H1 (cell line): ENCODE data around the gene BACE1. TPM values are rescaled to one million over a fixed set of nuclear protein-coding genes. Genes with fewer than 3 reads are reported as not detected.

Source experiments
- CTCF ChIA-PET: fragments of 300-600 bp; sonication (Branson Sonifier 250); formaldehyde crosslinking; loops from one replicate; lab custom pipeline; 2021; ENCODE audit not compliant: partially characterized antibody; lab: Charles Lee
- POLR2A ChIA-PET: fragments of 300-600 bp; sonication (Branson Sonifier 250); formaldehyde crosslinking; loops from one replicate; lab custom pipeline; 2021; ENCODE audit warnings: inconsistent platforms; ENCODE audit not compliant: partially characterized antibody; lab: Charles Lee
- DNase-seq, 2 experiments: peaks; one replicate each; pipeline versions ENCODE4 v3.0.0 to v3.0.0-alpha.2; 2010 to 2022; ENCODE audit warnings: low spot score in 2 of 2, low read depth in 1 of 2, mixed read lengths in 1 of 2
- FAIRE-seq: peaks from 2 replicates; lab custom pipeline; 2011; peaks lifted over from hg19 to GRCh38; lab: Jason Lieb, UNC
- H2AFZ ChIP-seq: 2 replicates; pipeline ENCODE4 v1.8.1; 2012; ENCODE audit warnings: low read length, inconsistent platforms
- H2AK5ac ChIP-seq: 2 replicates; pipeline ENCODE4 v1.6.1; 2013; ENCODE audit warnings: low read depth, low read length
- H2BK120ac ChIP-seq: replicated peaks from 2 replicates; pipeline ENCODE3; 2013; ENCODE audit warnings: low read depth, low read length, inconsistent platforms
- H2BK12ac ChIP-seq: 2 replicates; pipeline ENCODE4 v1.6.1; 2013; ENCODE audit warnings: low read depth, low read length
- H2BK15ac ChIP-seq: 2 replicates; pipeline ENCODE4 v1.6.1; 2013; ENCODE audit warnings: low read length
- H2BK20ac ChIP-seq: 2 replicates; pipeline ENCODE4 v1.6.1; 2013; ENCODE audit warnings: low read length
- H2BK5ac ChIP-seq: 2 replicates; pipeline ENCODE4 v1.6.1; 2013; ENCODE audit warnings: low read depth, low read length
- H3K14ac ChIP-seq: 2 replicates; pipeline ENCODE4 v1.6.1; 2013; ENCODE audit warnings: inconsistent platforms; ENCODE audit not compliant: insufficient read length
- H3K18ac ChIP-seq: 2 replicates; pipeline ENCODE4 v1.6.1; 2013; ENCODE audit warnings: low read length; ENCODE audit errors: extremely low read depth
- H3K23ac ChIP-seq: 2 replicates; pipeline ENCODE4 v1.6.1; 2013; ENCODE audit warnings: inconsistent platforms; ENCODE audit not compliant: insufficient read length
- H3K23me2 ChIP-seq: 2 replicates; pipeline ENCODE4 v1.6.1; 2013; ENCODE audit warnings: low read depth, low read length
- H3K27ac ChIP-seq: 2 replicates; pipeline ENCODE4 v1.6.1; 2011; ENCODE audit warnings: low read depth, low read length, inconsistent platforms
- H3K27me3 ChIP-seq, 4 experiments: replicated peaks in 1 of 4; 1 replicate in 1 of 4; 2 replicates in 3 of 4; pipeline versions ENCODE4 v1.6.1 to v1.8.1; 2011 to 2013; ENCODE audit warnings: low read length in 3 of 4, mild to moderate bottlenecking in 3 of 4, inconsistent platforms in 2 of 4, mixed read lengths in 2 of 4, moderate library complexity in 1 of 4; ENCODE audit not compliant: control insufficient read depth in 3 of 4, insufficient read depth in 3 of 4; ENCODE audit errors: extremely low read depth in 1 of 4
- H3K36me3 ChIP-seq, 4 experiments: 2 replicates each; pipeline versions ENCODE4 v1.6.1 to v1.8.1; 2011 to 2013; ENCODE audit warnings: mild to moderate bottlenecking in 4 of 4, low read length in 3 of 4, moderate library complexity in 2 of 4, control low read depth in 1 of 4, inconsistent platforms in 1 of 4; ENCODE audit not compliant: insufficient read depth in 4 of 4, control insufficient read depth in 2 of 4
- H3K4ac ChIP-seq: replicated peaks from 2 replicates; pipeline ENCODE3; 2013; ENCODE audit warnings: low read length, low read depth, mixed read lengths, inconsistent platforms; ENCODE audit not compliant: insufficient read length
- H3K4me1 ChIP-seq, 4 experiments: replicated peaks in 1 of 4; 1 replicate in 1 of 4; 2 replicates in 3 of 4; pipeline versions ENCODE4 v1.6.1 to v1.8.1; 2011 to 2013; ENCODE audit warnings: low read length in 3 of 4, inconsistent platforms in 2 of 4, mixed read lengths in 1 of 4; ENCODE audit not compliant: insufficient read depth in 4 of 4, control insufficient read depth in 3 of 4
- H3K4me2 ChIP-seq, 2 experiments: 2 replicates each; pipeline versions ENCODE4 v1.6.1 to v1.8.1; 2011 to 2013; ENCODE audit warnings: low read depth in 2 of 2, low read length in 2 of 2, control low read depth in 1 of 2, inconsistent platforms in 1 of 2, mild to moderate bottlenecking in 1 of 2; ENCODE audit not compliant: insufficient read depth in 1 of 2
- H3K4me3 ChIP-seq, 4 experiments: fragments of 200-600, 300-600 bp in 1 of 4; sonication (generic), shearing (Covaris generic), sonication (Bioruptor Twin) in 1 of 4; 2 replicates each; pipeline versions ENCODE4 v1.5.1 to v1.8.1; 2011 to 2016; ENCODE audit warnings: low read length in 4 of 4, low read depth in 3 of 4, control low read depth in 2 of 4, inconsistent platforms in 2 of 4, mild to moderate bottlenecking in 2 of 4, mixed read lengths in 1 of 4, moderate library complexity in 1 of 4; ENCODE audit not compliant: insufficient read depth in 2 of 4; ENCODE audit errors: extremely low read depth in 1 of 4
- H3K56ac ChIP-seq: replicated peaks from 2 replicates; pipeline ENCODE3; 2013; ENCODE audit warnings: low read depth, mild to moderate bottlenecking, mixed read lengths, low read length, inconsistent platforms; ENCODE audit not compliant: insufficient read length
- H3K79me1 ChIP-seq: 2 replicates; pipeline ENCODE4 v1.6.1; 2013; ENCODE audit warnings: low read depth, low read length, control low read depth
- H3K79me2 ChIP-seq, 2 experiments: 2 replicates each; pipeline versions ENCODE4 v1.6.1 to v1.8.1; 2012 to 2013; ENCODE audit warnings: low read length in 2 of 2, mild to moderate bottlenecking in 2 of 2, inconsistent platforms in 1 of 2; ENCODE audit not compliant: insufficient read depth in 2 of 2, control insufficient read depth in 1 of 2
- H3K9ac ChIP-seq, 4 experiments: replicated peaks in 1 of 4; 1 replicate in 1 of 4; 2 replicates in 3 of 4; pipeline versions ENCODE4 v1.6.1 to v1.8.1; 2011 to 2013; ENCODE audit warnings: low read depth in 3 of 4, low read length in 3 of 4, control low read depth in 2 of 4, mild to moderate bottlenecking in 2 of 4, moderate library complexity in 2 of 4, inconsistent platforms in 1 of 4; ENCODE audit errors: extremely low read depth in 1 of 4
- H3K9me3 ChIP-seq, 2 experiments: 2 replicates each; pipeline versions ENCODE4 v1.6.1 to v1.8.1; 2012 to 2013; ENCODE audit warnings: mild to moderate bottlenecking in 2 of 2, moderate library complexity in 2 of 2, control low read depth in 1 of 2, inconsistent platforms in 1 of 2, low read depth in 1 of 2, low read length in 1 of 2, mixed read lengths in 1 of 2; ENCODE audit not compliant: insufficient read depth in 2 of 2
- H4K20me1 ChIP-seq, 2 experiments: replicated peaks in 1 of 2; 2 replicates each; pipeline versions ENCODE3 to v1.8.1; 2011 to 2013; ENCODE audit warnings: inconsistent platforms in 2 of 2, low read length in 2 of 2, mild to moderate bottlenecking in 1 of 2; ENCODE audit not compliant: insufficient read depth in 2 of 2, control insufficient read depth in 1 of 2
- H4K5ac ChIP-seq: 2 replicates; pipeline ENCODE4 v1.6.1; 2013; ENCODE audit warnings: low read length, low read depth, mixed read lengths, inconsistent platforms; ENCODE audit not compliant: insufficient read length
- H4K8ac ChIP-seq: 2 replicates; pipeline ENCODE4 v1.8.0; 2013; ENCODE audit warnings: mild to moderate bottlenecking, moderate library complexity, low read length, inconsistent platforms; ENCODE audit not compliant: insufficient read depth; ENCODE audit errors: extremely low read depth
- H4K91ac ChIP-seq: replicated peaks from 2 replicates; pipeline ENCODE3; 2013; ENCODE audit warnings: low read length, mixed read lengths, inconsistent platforms; ENCODE audit not compliant: insufficient read length
- BRCA1 ChIP-seq: IDR thresholded peaks from 2 replicates; pipeline ENCODE4 v1.6.1; 2012; ENCODE audit warnings: low read depth, low read length, improper control_type of control experiment
- EP300 ChIP-seq, 2 experiments: IDR thresholded peaks; 1 replicate in 1 of 2; 2 replicates in 1 of 2; pipeline ENCODE4 v1.6.1; 2011 to 2012; ENCODE audit warnings: low read depth in 2 of 2, low read length in 2 of 2, mild to moderate bottlenecking in 2 of 2, borderline replicate concordance in 1 of 2, inconsistent platforms in 1 of 2, moderate library complexity in 1 of 2
- POU5F1 ChIP-seq: IDR thresholded peaks from 2 replicates; pipeline ENCODE4 v1.6.1; 2011; ENCODE audit warnings: low read depth, mild to moderate bottlenecking, low read length, moderate library complexity
- WGBS, 2 experiments: shearing (Covaris generic) in 1 of 2; methylation state at CpG; one replicate each; pipeline versions ENCODE4 v1.1.6 to v1.1.7; 2013 to 2015; ENCODE audit warnings: low lambda C conversion rate in 2 of 2, mixed read lengths in 2 of 2, inconsistent platforms in 1 of 2, low coverage in 1 of 2, missing lambda C conversion rate in 1 of 2; ENCODE audit not compliant: insufficient replicate concordance in 2 of 2, insufficient coverage in 1 of 2, insufficient read length in 1 of 2; ENCODE audit errors: extremely low coverage in 1 of 2, missing lambda C conversion rate in 1 of 2; 5-methylcytosine and 5-hydroxymethylcytosine counted together
- polyA plus RNA-seq, 7 experiments: library from polyadenylated mRNA; depleted of rRNA in 3 of 7; stranded (reverse) in 5 of 7; unstranded in 2 of 7; fragments of >200 nt in 5 of 7; fragments of 200-250 nt in 2 of 7; gene quantifications; 1 replicate in 5 of 7; 2 replicates in 1 of 7; 4 replicates in 1 of 7; pipeline versions ENCODE4 v1.2.1 to v1.2.3, GENCODE V29; 2011 to 2013; ENCODE audit warnings: missing spikeins in 2 of 7, mixed read lengths in 2 of 7
- total RNA-seq: library from RNA; stranded (reverse); fragmentation: NEBNext Ultra II Directional; extraction: Animal tissue kit (Norgen Biotek cat#: 25700); gene quantifications from 2 replicates; pipeline ENCODE4 v1.2.1, GENCODE V29; 2021
- TF ChIP-seq, protein P1 (sequence below): IDR thresholded peaks from 2 replicates; pipeline ENCODE4 v1.6.1; 2012; ENCODE audit warnings: inconsistent platforms
- TF ChIP-seq, protein P2 (sequence below): IDR thresholded peaks from 2 replicates; pipeline ENCODE4 v1.6.1; 2011; ENCODE audit warnings: low read length, improper control_type of control experiment

Gene BACE1
- total and polyA plus RNA-seq, 2 of the 8 experiments (the other 6 are each of a cell fraction or from before 2014, with no cell fraction given): 7.7 to 7.9 TPM

DNA sequence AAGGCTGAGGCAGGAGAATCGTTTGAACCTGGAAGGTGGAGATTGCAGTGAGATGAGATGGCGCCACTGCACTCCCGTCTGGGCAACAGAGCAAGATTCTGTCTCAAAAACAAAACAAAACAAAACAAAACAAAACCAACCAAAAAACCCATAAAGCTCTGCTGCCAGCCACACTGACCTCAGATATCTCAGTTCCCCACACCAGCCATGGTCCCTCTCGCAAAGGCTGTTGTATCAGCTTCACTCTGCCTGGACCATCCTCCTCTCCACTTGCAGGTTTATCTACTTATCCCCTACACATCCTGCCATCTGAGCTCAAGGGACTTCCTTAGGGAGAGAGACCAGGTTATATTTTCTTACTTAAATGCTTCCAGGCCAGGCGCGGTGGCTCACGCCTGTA, 13.8 kb downstream of the BACE1 start:
- ChIA-PET CTCF (interaction anchor here (1.0 to 1.7 kb wide), 3 partner anchors 51 to 90 kb away, joined by 3 to 4 read pairs (median 3); no protein-coding TSS in a partner anchor), POLR2A (interaction anchor here (1.7 kb wide), 1 partner anchor 11 kb away, joined by 4 read pairs; the partner anchor contains the start of gene BACE1-AS)
- Histone ChIP-seq H2BK120ac (no peak overlapping the region), H4K20me1 (no peaks in the 10 kb centered on the region), H3K4me2 (no peak overlapping the region), H3K27ac (no peak overlapping the region), H2BK5ac (no peak overlapping the region), H3K56ac (no peak overlapping the region), H3K36me3 (no peaks in the 10 kb centered on the region), H2AK5ac (no peak overlapping the region), H3K4me3 (no peak overlapping the region), H4K5ac (no peak overlapping the region), H3K14ac (no peak overlapping the region), H3K23me2 (no peaks in the 10 kb centered on the region), H2BK20ac (no peak overlapping the region), H2AFZ (no peak overlapping the region), H3K79me1 (no peaks in the 10 kb centered on the region), H3K18ac (no peak overlapping the region), H3K4ac (no peak overlapping the region), H3K9ac (no peak overlapping the region), H3K23ac (no peak overlapping the region), H3K79me2 (no peaks in the 10 kb centered on the region), H3K27me3 (no peaks in the 10 kb centered on the region), H2BK15ac (no peak overlapping the region), H4K8ac (no peak overlapping the region), H3K4me1 (peaks cover 7 to 23% (median 15%) of the 10 kb centered on the region in 4 experiments), H3K9me3 (no peaks in the 10 kb centered on the region), H2BK12ac (no peak overlapping the region), H4K91ac (no peak overlapping the region)
- 87% methylated on average over 7 of the region's 7 CpGs; no CpG with 5 or more reads in 1 of the 2 experiments for WGBS, 2 experiments
- DNase-seq (no peak), FAIRE-seq (no peak)
- TF ChIP-seq EP300 (IDR thresholded peaks at IDR 0.05; ENCODE audit: borderline replicate concordance in 1 of 2, low read depth in 2 of 2, low read length in 2 of 2) (no peak), BRCA1 (no peak), POU5F1 (no peak)
- TF ChIP-seq, protein P1, sequence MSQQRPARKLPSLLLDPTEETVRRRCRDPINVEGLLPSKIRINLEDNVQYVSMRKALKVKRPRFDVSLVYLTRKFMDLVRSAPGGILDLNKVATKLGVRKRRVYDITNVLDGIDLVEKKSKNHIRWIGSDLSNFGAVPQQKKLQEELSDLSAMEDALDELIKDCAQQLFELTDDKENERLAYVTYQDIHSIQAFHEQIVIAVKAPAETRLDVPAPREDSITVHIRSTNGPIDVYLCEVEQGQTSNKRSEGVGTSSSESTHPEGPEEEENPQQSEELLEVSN: no peak
- TF ChIP-seq, protein P2, sequence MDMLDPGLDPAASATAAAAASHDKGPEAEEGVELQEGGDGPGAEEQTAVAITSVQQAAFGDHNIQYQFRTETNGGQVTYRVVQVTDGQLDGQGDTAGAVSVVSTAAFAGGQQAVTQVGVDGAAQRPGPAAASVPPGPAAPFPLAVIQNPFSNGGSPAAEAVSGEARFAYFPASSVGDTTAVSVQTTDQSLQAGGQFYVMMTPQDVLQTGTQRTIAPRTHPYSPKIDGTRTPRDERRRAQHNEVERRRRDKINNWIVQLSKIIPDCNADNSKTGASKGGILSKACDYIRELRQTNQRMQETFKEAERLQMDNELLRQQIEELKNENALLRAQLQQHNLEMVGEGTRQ: no peak
